ENCODE results near the gene SC5D.

The SC5D gene

DNA sequence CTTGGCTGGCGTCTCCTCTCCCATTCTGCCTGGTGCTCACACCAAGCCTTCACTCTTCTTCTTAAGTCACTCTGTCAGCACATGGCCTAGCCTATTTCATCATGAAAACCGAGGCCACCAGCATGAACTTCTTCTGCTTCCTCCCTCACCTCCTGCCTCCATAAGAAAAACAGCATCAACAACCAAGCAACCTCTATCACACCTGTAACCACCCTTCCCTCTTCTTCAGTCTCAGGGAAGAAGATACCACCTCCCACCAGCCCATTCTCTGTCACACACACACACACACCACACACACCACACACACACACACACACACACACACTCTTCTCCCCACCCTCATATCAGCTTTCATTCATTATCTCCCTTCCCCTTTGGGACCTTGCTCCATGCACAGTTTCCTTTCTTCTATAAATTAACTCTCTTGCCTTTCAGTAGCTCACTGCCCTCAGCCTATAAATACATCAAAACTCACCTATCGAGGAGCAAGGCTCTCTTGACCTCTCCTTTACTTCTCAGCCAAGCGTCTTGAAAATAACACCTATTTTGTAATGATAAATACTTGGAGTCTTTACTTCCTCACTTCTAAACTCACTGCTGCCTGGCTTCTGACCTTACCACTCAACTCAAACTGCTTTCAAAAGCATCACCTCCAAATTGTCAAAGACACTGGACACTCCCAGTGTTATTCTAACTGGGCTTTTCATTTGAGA is 36.6 kb downstream of the SC5D start:
- no peak for DNase-seq (ENCODE audit: low spot score)

DNA sequence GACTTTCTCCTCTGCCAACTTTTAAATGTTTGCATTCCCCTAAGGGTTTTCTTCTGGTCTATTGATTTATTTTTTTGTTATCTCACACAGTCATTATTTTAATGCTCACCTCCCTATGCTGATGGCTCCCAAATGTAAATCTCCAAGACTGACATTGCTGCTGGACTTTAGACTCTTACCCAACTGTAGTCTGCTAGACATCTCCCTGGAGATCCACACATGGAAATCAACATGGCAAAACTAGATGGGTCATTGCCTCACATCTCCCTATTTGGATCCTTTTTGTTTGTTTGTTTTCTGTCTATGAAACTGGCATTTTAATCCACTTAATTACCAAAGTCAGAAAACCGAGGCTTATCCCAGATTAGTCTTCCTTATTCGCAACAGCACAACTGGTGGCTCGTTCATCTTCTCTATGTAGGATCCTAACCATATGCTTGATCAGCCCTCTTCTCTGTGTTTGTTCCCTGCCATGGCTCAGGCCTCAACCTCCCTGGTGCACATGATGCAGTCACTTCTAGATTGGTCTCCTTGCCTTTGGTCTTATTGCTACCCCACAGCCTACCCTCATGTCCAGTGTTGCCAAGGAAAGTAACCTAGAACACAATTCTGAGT is 37.3 kb downstream of the SC5D start:
- no peak for DNase-seq (ENCODE audit: low spot score)

DNA sequence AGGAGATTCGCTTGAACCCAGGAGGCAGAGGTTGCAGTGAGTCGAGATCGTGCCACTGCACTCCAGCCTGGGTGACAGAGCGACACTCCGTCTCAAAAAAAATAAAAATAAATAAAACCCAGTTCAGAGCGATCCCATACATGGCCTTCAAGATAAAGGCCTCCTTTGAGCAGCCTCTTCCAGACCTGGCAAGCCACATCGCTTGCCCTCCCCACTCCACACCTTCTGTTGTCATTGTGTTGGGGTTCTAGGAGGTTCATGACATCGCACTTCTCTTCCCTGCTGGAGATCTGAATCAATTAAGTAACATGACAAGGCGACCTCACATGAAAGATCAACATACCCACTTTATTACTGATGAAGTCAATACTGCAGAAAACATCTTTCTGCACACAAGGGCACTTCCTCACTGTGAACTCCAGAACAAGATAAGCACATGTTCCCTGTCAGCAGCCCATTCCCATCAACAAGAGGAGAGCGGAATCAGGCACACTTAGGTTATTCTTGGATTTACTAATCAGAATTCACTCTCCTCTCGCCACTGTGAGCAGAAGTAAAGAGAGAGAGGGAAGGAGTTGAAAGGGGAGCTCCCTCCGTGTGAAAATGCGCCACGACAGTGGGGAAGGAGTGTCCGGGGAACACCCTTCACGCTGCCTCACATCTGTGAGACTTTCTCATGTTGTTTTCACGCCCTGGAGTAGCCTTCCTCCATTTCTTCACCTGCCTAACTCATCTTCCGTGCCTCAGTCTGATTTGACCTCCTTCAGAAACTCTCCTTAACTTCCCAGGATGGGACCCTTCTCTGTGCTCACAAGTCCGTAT is 38.3 kb downstream of the SC5D start:
- no peak for DNase-seq (ENCODE audit: low spot score)

DNA sequence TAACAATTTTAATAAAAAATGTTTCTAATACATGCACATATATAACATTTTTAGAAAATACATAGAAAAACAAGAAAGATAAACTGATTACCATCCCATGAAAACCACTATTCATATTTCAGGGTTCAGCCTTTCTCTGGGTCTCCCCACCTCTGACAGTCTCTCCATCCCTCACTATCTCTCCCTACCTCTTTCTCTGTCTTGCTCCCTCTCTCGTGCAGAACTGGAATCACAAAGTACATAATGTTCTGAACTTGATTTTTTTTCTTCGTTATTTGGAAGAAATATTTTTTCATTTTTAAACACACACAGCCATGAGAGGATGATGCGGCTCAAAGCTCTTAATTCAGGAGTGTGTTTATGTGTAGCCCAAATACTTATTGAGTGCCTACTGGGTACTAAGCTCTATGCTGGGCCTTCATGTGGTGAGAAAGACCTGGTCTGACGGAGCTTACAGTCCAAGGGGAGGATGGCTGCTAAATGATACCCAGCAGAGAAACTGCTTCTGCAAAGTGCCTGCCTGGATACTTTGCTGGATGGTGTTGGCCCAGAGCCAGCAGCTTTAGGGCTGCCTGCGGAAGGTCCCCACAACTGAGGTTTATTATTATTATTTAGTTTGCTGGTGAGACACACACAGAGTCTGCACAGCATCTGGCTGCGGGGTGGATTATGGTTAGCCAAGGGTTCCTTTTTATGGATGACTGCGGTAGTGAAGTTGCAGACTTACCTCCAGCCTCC is 42.6 kb downstream of the SC5D start:
- DNase-seq (ENCODE audit: low spot score), result no peak

DNA sequence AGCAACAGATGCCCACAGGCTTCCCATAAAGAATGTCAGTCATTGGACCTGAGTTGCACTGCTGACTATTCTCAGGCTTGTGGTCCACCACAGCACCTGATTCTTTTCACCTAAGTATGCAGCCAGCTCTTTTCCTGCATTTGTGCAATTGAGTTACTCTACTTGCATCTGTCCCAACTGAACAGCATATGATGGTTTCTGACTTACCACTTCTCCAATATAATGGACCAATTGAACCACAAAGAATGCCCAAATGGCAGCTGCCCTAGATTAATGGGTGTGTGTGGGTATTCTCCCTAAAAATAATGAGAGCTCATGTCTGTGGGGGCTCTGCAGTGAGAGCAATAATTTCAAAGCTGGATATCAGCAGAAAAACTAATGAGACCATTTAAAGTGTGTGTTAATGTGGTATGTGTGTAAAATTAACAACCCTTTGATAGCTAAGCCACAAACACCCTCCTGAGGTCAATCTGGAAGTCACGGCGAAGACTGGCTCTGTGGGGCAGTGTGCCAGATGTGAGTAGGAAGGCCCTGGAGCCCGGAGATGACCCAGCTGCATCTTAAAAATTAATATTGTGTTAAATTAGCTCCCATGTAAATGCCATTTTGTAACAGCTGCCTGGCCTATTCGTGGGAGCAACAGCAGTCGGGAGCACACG is 43.8 kb downstream of the SC5D start:
- DNase-seq (ENCODE audit: low spot score), result no peak

DNA sequence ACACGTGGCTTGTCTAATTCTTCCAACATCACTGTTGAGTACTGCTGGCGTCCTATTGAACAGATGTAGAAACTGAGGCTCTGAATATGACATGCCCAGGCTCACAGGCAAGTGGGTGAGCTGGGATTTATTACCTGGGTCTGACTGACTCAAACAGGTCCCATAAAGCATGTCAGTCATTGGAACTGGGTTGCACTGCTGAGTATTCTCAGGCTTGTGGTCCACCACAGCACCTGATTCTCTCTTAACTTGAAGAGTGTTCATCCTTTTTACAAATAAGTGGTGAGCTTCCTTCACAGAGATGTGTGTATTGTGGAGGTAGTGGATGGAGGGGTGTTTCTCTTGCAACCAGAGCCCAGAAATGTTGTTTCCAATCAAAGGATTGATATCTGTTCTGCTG is 44.5 kb downstream of the SC5D start:
- DNase-seq (ENCODE audit: low spot score), result no peak

GRCh38 chr11:121337740-121338272 is 45.2 kb downstream of the SC5D start:
- no peak for DNase-seq (ENCODE audit: low spot score)

DNA sequence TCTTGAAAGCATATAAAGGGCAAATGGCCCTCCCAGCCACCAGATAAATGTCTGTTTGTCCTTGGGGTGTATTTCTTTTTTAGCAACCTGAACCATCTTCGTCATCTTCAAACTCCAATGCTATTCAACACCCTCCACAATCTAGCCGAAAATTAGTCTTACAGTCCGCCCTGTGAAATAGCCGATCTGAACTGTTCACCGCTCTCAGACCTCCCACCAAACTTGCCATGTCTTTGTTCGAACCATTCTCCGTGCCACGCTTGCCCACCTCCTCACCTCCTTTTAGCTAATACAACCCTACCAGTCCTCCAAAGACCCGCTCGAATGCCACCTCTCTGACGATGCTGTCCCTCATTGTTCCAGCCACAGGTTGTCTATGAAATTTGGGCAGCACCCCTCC is 46.0 kb downstream of the SC5D start:
- DNase-seq (ENCODE audit: low spot score), result no peak

DNA sequence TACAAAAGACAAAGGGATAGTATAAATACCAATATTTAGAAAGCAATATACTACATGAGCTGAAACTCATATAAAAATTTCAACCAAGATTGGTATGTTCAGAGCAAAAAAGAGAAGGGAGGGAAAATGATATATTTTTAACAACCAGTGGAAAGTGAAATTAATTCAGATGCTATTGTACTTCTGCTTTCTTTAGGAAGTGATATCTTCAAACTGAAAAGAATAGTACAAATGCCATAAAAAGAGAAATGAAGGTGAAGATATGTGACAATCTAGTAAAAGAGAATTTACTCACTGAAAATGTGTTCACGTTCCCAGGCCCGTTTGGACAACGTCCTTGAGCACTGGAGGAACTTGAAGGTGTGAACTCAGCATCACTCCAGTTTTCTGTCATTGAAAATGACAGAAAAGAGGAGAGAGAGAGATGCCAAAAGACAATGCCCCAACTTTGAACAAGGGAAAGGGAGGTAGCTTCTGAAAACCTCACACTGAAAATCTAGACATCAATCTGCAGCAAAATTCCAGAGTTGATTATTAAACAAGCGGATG is 47.5 kb downstream of the SC5D start:
- no peak for DNase-seq (ENCODE audit: low spot score)

GRCh38 chr11:121341609-121342008 is 49.0 kb downstream of the SC5D start:
- DNase-seq (ENCODE audit: low spot score), result no peak

DNA sequence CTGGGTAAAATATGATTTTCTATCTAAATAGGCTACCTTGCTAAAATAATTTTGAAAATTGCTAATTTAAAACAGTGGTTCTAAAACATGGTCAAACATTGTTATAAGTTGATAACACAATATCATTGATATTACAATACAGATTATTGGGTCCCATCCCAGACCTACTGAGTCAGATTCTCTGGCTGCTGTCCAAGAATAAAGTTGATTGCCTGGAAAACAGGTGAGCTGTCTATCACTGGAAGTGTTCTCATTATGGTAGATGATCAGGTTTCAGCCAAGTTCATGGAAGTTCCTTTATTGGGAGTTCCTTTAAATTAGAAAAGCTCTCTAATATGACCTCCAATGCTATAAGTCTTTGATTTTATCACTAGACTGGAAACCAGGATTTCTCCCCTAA is 52.3 kb downstream of the SC5D start:
- no peak for DNase-seq (ENCODE audit: low spot score)

GRCh38 chr11:121347094-121347493 is 54.5 kb downstream of the SC5D start:
- DNase-seq (ENCODE audit: low spot score), result no peak

- DNase-seq (ENCODE audit: low spot score), result no peak
Observed at GRCh38 chr11:121347813-121348212, 55.2 kb downstream of the SC5D start.

GRCh38 chr11:121348220-121348875 is 55.8 kb downstream of the SC5D start:
- DNase-seq (ENCODE audit: low spot score), result no peak

DNA sequence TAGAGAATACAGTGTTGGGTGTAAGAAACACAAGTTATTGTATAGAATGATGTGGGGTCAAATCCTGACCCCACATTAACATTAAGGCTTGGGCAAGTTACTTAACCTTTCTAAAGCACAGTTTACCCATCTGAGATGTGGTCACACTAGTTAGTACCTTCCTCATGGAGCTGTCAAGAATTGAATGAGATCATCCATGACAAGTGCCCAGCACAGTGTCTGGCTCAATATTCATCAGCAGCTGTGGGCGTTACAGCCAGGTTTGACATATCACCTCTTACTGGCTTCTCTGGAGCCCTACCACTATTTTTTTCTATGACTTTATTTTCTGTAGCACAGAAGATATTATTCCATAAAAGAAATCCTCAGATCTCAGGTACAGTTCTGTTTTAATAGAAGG is 57.2 kb downstream of the SC5D start:
- no peak for DNase-seq (ENCODE audit: low spot score)

GRCh38 chr11:121350314-121351082 is 57.9 kb downstream of the SC5D start:
- no peak for DNase-seq (ENCODE audit: low spot score)

DNA sequence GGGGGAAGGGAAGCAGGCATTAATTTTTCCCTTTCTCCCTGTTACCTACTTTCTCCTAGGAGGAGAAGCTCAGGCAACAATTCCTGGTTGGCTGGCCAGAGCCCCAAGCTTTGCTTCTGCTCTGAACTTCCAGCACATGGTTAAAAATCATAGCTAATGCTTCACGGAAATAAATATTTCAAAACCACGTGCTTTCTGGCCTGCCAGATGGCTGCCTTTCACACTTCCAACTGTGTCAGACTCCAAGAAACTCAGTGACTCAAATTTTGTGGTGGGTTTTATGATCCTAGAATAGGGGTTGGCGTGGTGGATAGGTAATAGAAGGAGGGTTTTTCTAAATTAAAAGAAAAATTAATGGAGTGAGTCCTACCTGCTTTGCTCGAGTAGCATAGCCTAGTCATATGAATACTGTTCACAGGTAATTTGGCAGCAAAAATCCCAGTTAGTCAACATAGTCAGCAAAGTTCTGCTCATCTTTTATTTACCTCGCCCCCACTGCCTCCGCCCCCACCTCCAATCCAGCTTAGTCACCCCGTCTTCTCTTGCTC is 58.6 kb downstream of the SC5D start:
- no peak for DNase-seq (ENCODE audit: low spot score)

DNA sequence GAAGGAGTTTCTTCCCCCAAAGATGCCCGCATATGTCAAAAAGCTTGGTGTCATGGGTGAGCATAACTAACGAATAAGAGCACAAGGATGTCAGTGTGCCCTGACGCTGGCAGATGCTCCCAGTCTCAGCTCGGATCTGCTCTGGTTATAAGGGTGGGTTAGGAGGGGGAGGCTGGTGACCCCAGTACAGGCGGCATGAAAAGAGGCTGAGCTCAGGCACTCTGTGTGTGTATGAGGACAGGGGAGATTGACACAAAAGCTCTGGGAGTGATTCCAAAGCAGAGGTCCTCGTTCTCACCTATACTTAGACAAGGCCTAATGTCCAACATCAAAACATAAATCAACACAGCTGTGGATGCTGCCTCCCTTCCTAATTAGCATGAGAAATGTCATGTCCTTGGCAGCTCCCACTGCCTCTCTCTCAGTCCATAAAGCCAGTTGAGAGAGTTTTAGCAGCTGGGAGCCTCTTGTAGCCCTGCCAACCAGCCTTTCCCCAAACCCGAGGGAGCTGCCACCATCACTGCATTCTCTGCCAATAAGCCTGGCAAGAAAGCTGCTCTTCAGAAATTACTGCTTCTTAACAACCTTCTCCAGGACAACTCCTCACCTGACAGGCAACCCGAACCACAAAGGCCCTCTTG is 59.8 kb downstream of the SC5D start:
- DNase-seq (ENCODE audit: low spot score), result no peak

GRCh38 chr11:121354192-121354591 is 61.6 kb downstream of the SC5D start:
- no peak for DNase-seq (ENCODE audit: low spot score)

All from left forelimb (tissue), 1 donor.